ENCODE measurements around the gene ZNF678.

DNA sequence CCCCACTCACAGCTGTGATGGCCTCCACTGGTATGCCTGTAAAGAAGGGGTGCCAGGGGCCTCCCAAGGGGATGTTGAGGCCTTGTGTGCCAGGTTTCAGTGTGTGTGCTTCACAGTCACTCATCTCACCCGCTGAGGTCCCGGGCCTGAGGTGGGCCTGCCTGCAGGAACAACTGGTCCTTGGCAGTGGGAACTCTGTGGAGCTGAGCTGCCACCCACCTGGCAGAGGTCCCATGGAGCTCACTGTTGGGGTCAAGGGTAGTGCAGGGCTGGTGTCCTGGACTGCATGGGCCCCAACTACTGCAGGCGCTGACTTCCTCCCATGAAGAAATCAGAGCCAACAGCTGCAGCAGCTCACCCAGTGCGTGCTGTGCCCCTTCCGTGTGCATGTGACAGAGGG, 17.3 kb upstream of the ZNF678 start:
- TF ChIP-seq POLR2AphosphoS5 (IDR thresholded peaks at IDR 0.05): no peak
- no peak for TF ChIP-seq POLR2A (IDR thresholded peaks at IDR 0.05)
- TF ChIP-seq, protein P1, sequence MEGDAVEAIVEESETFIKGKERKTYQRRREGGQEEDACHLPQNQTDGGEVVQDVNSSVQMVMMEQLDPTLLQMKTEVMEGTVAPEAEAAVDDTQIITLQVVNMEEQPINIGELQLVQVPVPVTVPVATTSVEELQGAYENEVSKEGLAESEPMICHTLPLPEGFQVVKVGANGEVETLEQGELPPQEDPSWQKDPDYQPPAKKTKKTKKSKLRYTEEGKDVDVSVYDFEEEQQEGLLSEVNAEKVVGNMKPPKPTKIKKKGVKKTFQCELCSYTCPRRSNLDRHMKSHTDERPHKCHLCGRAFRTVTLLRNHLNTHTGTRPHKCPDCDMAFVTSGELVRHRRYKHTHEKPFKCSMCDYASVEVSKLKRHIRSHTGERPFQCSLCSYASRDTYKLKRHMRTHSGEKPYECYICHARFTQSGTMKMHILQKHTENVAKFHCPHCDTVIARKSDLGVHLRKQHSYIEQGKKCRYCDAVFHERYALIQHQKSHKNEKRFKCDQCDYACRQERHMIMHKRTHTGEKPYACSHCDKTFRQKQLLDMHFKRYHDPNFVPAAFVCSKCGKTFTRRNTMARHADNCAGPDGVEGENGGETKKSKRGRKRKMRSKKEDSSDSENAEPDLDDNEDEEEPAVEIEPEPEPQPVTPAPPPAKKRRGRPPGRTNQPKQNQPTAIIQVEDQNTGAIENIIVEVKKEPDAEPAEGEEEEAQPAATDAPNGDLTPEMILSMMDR (IDR thresholded peaks at IDR 0.05): no peak
- TF ChIP-seq EP300 (IDR thresholded peaks at IDR 0.05): no peak

All from gastroesophageal sphincter (tissue), 3 donors.